ENCODE measurements around the gene FAM107B. TPM values are rescaled to one million over a fixed set of nuclear protein-coding genes. Genes with fewer than 3 reads are reported as not detected.

Gene FAM107B
- total RNA-seq, 1 donor: 30.0 TPM

DNA sequence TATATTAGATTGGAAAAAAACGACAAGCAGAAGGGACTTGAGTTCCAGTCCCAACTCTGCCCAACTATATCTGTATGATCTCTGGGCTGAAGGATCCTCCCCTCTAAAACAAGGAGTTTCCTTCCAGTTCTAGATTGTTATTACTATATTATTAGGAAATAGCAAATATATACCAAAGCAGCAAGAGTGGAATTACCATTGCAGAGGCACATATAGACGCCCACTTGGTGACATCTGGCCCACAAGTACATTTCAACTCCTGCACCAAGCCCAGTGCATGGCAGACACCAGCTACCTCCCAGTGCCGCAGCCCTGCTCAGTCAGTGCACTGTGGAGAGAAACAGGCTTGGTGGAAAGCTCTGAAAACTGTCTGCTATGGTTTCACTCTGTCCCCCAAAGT is 201.9 kb downstream of the FAM107B start:
- H3K36me3 ChIP-seq (ENCODE audit: insufficient read depth, low read length): no peaks in the 10 kb centered on the region
- H3K79me2 ChIP-seq (ENCODE audit: insufficient read depth, low read length): peaks cover 81% of the 10 kb centered on the region
- H3K4me3 ChIP-seq (ENCODE audit: insufficient read depth, low read length): no peak overlapping the region
- H3K4me1 ChIP-seq (ENCODE audit: insufficient read depth, low read length): peaks cover 17% of the 10 kb centered on the region
- DNase-seq (ENCODE audit: insufficient read length, low spot score, missing footprints): no peak
- H3K27ac ChIP-seq (ENCODE audit: low read depth, low read length): no peak overlapping the region
- no peak overlapping the region for H2AFZ ChIP-seq (ENCODE audit: low read length)
- H3K4me2 ChIP-seq (ENCODE audit: insufficient read depth, low read length): no peak overlapping the region
- H4K20me1 ChIP-seq (ENCODE audit: insufficient read depth, low read length): no peaks in the 10 kb centered on the region
- TF ChIP-seq CTCF (IDR thresholded peaks at IDR 0.05; ENCODE audit: extremely low read depth, low read depth, low read length): no peak
- no peaks in the 10 kb centered on the region for H3K27me3 ChIP-seq (ENCODE audit: insufficient read depth, low read length)
- no peaks in the 10 kb centered on the region for H3K9me3 ChIP-seq (ENCODE audit: low read depth, low read length)

DNA sequence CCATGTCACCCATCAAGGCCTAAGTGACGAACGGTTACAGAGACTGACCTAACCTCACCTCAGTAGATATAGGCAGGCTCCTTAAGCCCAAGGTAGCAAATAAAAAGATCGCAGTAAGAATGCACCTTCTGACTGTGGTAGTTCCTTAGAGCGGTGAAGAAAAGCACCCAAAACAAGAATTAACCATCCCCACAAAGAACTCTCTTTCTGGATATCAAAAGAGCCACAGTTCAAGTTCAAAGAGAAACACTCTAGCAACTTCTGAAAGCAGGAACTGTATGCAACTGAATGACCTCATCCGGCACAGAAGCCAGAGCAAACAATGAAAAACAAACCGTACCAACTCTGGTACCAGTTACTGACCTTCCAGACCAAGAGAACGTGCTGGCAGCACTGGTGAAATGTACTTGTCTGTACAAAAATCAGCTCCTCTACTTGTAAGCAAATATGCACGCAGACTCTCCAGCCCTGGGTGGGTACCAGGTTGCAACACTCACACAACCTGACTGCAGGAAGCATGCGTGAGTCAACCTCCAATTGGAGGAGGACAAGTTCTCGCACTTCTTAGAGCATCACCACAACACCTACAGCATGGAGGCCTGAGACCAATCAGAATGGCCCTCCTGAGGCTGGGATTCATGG is 202.7 kb downstream of the FAM107B start:
- H2AFZ ChIP-seq (ENCODE audit: low read length): no peak overlapping the region
- H3K4me1 ChIP-seq (ENCODE audit: insufficient read depth, low read length): peaks cover 13% of the 10 kb centered on the region
- peak overlapping the region; percentile 35 for H3K27ac ChIP-seq (ENCODE audit: low read depth, low read length)
- H3K9me3 ChIP-seq (ENCODE audit: low read depth, low read length): no peaks in the 10 kb centered on the region
- DNase-seq (ENCODE audit: insufficient read length, low spot score, missing footprints): peak; percentile 80
- no peaks in the 10 kb centered on the region for H4K20me1 ChIP-seq (ENCODE audit: insufficient read depth, low read length)
- H3K79me2 ChIP-seq (ENCODE audit: insufficient read depth, low read length): peaks cover 83% of the 10 kb centered on the region
- no peak overlapping the region for H3K4me3 ChIP-seq (ENCODE audit: insufficient read depth, low read length)
- no peak for TF ChIP-seq CTCF (IDR thresholded peaks at IDR 0.05; ENCODE audit: extremely low read depth, low read depth, low read length)
- no peaks in the 10 kb centered on the region for H3K27me3 ChIP-seq (ENCODE audit: insufficient read depth, low read length)
- H3K4me2 ChIP-seq (ENCODE audit: insufficient read depth, low read length): peak overlapping the region; percentile 44
- H3K36me3 ChIP-seq (ENCODE audit: insufficient read depth, low read length): no peaks in the 10 kb centered on the region

DNA sequence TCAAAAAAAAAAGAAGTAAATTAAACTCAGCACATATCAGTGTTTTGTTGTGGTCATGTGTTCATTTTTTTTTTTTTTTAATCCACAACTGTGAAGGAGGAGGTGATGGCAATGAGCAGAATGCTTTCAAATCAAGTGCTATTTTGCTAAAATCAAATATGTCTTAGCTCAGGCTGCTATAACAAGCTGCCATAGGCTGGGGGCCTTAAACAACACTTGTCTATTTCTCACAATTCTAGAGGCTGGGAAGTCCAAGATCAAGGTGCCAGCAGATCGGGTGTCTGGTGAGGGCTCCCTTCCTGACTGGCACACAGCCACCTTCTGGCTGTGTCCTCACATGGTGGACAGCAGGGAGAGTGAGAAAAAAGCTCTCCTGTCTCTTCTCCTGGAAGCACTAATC is 203.9 kb downstream of the FAM107B start:
- Histone ChIP-seq H3K27ac (ENCODE audit: low read depth, low read length) (no peak overlapping the region), H3K79me2 (ENCODE audit: insufficient read depth, low read length) (peaks cover 83% of the 10 kb centered on the region), H3K4me3 (ENCODE audit: insufficient read depth, low read length) (no peak overlapping the region), H3K9me3 (ENCODE audit: low read depth, low read length) (no peaks in the 10 kb centered on the region), H3K36me3 (ENCODE audit: insufficient read depth, low read length) (no peaks in the 10 kb centered on the region), H2AFZ (ENCODE audit: low read length) (no peak overlapping the region), H3K27me3 (ENCODE audit: insufficient read depth, low read length) (no peaks in the 10 kb centered on the region), H4K20me1 (ENCODE audit: insufficient read depth, low read length) (no peaks in the 10 kb centered on the region), H3K4me2 (ENCODE audit: insufficient read depth, low read length) (no peak overlapping the region), H3K4me1 (ENCODE audit: insufficient read depth, low read length) (peaks cover 13% of the 10 kb centered on the region)
- TF ChIP-seq CTCF (IDR thresholded peaks at IDR 0.05; ENCODE audit: extremely low read depth, low read depth, low read length): no peak
- DNase-seq (ENCODE audit: insufficient read length, low spot score, missing footprints): no peak

DNA sequence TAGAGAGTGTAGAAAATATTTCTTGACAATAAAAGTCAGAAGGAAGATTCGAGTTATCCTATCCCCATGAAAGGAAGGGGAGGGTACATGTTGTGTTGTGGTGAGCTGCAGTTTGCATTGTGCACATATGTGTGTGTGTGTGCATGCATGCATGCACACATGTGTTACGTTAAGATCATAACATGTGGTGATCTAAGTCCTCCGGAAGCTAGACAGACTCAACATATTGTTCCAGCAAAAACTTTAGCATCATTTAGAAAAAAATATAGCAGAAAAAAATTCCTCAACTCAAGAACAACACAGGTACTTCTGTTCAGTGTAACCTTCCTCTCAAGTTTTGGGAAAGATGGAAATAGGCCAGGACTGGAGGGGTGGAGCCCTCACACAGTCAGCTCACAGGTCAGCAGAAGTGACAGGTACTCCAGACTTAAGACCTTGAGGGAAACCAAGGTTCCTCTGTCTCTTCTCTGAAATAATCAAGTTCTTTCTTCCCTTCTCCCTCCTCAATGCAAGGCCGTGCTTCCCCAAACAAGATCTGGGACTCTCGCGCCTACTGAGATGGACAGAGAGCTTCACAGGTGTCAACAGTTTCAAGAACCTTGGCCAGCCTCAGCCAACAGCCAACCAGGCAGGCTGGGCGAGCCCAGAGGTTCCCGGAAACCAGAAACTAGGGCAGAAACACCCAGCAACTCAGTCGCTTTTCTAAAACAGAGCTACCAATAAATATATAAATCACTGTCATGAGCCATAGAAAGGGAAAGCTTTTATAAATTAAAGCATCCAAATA is 205.2 kb downstream of the FAM107B start:
- Histone ChIP-seq H3K27ac (ENCODE audit: low read depth, low read length) (no peak overlapping the region), H3K79me2 (ENCODE audit: insufficient read depth, low read length) (peaks cover 78% of the 10 kb centered on the region), H3K4me1 (ENCODE audit: insufficient read depth, low read length) (peaks cover 20% of the 10 kb centered on the region), H3K9me3 (ENCODE audit: low read depth, low read length) (no peaks in the 10 kb centered on the region), H3K4me3 (ENCODE audit: insufficient read depth, low read length) (no peak overlapping the region), H3K4me2 (ENCODE audit: insufficient read depth, low read length) (no peak overlapping the region), H2AFZ (ENCODE audit: low read length) (no peak overlapping the region), H3K36me3 (ENCODE audit: insufficient read depth, low read length) (no peaks in the 10 kb centered on the region), H4K20me1 (ENCODE audit: insufficient read depth, low read length) (no peaks in the 10 kb centered on the region), H3K27me3 (ENCODE audit: insufficient read depth, low read length) (no peaks in the 10 kb centered on the region)
- DNase-seq (ENCODE audit: insufficient read length, low spot score, missing footprints): no peak
- no peak for TF ChIP-seq CTCF (IDR thresholded peaks at IDR 0.05; ENCODE audit: extremely low read depth, low read depth, low read length)

Data from osteoblast (primary cell).